DOHH2 (cell line): ENCODE results near the gene PRRC2A.

ENCODE experiments used
- EZH2phosphoT487 ChIP-seq: fragments of 200-600 bp; sonication (generic); IDR thresholded peaks from 2 replicates; pipeline ENCODE4 v1.6.1; 2017; ENCODE audit warnings: borderline replicate concordance, mild to moderate bottlenecking, antibody characterized with exemption, low read length, moderate library complexity, mixed read lengths
- TF ChIP-seq, protein P1 (sequence below): fragments of 200-600 bp; sonication (generic); IDR thresholded peaks from one replicate; pipeline ENCODE4 v1.5.1; 2014; ENCODE audit warnings: antibody characterized with exemption, mild to moderate bottlenecking, low read depth, low read length; ENCODE audit not compliant: poor library complexity, severe bottlenecking

DNA sequence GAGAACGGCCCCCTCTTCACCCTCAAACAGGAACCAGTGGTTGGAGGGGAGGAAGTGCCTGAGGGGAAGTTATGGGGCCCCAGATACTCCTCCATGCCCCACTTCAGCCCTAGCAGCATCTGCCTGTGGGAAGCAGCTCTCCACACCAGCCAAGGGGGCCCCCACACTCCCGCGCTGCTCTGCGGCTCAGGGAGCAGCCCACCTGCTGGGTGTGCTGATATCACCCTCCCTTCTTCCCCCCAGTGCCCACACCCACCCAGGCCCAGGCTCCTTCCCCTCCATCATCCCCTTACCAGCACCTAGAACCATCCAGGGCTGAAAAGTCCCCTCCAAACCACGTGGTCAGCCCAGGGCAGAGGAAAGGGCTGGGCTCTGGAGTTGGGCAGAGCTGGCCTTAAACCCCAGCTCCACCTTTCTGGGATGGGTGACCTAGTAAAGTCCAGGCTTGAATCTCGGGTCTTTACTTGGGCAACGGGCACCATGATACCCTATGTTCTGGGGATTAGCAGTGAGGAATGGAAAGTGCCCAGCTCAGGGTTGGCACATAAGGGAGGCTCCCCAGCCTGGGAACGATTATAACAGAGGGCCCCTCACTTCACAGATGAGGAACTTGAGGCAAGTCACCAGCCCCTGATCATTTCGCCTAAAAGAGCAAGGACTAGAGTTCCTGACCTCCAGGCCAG, 33.8 kb upstream of the PRRC2A start:
- TF ChIP-seq, protein P1, sequence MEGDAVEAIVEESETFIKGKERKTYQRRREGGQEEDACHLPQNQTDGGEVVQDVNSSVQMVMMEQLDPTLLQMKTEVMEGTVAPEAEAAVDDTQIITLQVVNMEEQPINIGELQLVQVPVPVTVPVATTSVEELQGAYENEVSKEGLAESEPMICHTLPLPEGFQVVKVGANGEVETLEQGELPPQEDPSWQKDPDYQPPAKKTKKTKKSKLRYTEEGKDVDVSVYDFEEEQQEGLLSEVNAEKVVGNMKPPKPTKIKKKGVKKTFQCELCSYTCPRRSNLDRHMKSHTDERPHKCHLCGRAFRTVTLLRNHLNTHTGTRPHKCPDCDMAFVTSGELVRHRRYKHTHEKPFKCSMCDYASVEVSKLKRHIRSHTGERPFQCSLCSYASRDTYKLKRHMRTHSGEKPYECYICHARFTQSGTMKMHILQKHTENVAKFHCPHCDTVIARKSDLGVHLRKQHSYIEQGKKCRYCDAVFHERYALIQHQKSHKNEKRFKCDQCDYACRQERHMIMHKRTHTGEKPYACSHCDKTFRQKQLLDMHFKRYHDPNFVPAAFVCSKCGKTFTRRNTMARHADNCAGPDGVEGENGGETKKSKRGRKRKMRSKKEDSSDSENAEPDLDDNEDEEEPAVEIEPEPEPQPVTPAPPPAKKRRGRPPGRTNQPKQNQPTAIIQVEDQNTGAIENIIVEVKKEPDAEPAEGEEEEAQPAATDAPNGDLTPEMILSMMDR, result no peak
- no peak for TF ChIP-seq EZH2phosphoT487
